GM18511 (cell line): ENCODE measurements around the gene NXPH3.

ENCODE experiments used
- ATAC-seq: cut with Tn5 transposase; IDR thresholded peaks from one replicate; pipeline ENCODE4 v1.9.1; 2021; ENCODE audit warnings: mild to moderate bottlenecking, moderate library complexity; ENCODE audit not compliant: unreplicated experiment

NXPH3 gene

DNA sequence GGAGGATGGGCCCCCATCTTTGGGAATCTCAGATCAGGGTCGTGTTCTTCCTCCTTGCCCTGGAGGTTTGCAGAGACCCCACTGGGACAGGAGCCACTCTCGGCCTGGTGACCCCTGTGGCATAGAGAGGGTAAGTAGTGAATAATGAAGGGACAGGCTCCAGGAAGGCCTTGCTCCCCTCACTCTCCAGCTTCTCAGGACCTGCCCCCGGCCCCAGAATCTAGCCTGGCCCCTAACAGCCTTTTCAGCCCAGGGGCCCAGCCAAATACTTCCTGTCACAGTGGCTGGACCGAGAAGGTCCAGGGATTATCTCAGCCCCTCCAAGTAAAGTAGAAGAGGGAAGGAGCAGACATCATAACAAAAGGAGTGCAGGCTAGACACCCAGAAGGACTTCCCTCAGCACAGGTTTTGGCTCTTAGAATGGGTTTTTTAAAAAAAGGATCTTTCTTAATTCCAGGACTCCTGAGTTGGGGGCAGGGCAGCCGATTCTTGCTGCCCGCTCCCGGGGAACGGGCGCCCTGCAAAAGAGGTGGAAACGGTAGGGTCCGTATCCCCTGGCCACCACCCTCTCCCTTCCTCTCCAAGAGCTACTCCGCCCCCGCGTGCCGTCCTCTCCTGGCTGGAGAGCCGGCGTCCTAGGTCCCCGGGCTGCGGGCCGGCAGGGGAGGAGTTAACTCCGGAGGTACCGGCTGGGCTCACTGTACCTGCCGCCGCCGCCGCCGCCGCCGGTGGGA, 559 bp upstream of the NXPH3 start:
- no peak for ATAC-seq

DNA sequence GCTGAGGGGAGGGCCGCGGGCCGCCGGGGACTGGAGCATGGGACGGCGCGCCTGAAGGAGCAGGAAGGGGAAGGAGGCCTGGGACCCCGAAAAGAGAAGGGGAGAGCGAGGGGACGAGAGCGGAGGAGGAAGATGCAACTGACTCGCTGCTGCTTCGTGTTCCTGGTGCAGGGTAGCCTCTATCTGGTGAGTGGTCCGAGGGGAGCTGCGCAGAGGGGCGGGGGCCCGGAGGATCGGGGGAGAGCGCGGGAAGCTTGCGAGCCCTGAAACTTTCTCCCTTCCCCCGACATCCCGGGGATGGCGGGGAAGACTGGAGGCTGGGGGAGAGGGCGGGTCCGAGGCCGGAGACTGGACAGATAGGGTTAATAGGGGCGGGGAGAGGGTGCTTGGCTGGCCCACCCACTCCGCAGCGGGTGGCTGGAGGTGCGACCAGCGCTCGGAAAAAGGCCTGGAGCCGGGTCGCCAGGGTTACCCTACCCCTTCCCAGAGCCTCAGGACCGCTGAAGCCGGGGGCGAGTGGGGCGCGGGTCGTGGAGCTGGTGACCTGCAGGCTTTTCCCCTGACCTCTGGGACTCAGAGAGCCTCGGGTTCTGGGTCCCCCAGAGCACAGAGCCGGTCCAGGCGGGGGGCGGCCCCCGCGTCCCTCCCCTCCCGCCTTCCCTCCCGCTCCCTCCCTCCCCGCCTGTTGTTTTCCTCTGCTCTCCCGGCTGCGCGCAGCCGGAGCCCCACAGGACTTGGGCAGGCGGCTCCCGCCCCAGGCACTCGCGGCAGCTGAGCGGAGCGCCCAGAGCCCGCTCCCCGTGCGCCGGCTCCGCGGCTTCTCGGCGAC, 631 bp downstream of the NXPH3 start:
- ATAC-seq = no peak

DNA sequence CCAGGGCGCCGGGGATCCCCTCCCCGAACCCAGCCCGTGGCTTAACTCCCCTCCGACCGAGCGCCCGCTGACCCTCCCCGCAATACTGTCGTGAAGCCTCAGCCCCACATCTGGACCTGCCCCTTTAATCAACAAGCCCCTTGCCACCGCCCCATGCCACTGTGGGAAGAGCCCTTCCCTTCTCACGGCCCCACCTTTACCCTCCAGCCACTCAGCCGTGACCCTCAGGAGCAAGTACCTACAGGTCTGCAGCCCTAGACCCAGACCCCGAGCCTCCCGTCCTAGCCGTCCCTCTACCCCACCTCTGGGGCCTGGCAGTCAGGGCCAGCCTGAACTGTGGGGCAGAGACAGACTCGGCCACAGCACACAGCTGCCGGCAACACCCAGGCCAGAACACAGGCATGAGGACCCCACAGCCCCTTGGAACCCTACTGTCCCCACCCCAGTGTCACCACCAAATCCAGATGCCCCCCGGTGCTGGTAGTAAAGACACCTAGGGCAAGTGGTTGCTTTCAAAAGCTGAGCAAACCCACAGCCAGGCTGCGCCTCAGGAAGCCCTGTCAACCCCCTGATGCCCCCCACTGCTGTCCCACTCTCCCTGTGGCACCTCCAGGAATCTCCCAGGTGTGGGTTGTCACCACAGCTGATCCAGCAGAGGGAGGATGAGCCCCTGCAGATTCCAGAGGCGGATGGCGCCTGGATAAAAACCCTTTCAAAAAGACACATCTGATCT, 1.4 kb downstream of the NXPH3 start:
- no peak for ATAC-seq

DNA sequence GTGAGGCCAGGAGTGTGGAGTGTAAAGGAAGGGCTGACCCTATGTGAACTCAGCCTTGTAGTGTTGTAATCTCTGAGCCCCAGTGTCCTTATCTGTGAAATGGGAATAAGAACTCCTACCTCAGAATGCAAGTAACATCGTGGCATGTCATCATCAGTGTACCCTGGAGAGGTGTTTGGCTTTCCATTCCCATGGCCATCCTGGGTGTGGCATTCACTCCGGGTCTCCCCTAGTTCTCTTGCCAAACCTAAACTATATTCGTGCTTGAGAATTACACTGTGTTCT, 1.9 kb downstream of the NXPH3 start:
- no peak for ATAC-seq

DNA sequence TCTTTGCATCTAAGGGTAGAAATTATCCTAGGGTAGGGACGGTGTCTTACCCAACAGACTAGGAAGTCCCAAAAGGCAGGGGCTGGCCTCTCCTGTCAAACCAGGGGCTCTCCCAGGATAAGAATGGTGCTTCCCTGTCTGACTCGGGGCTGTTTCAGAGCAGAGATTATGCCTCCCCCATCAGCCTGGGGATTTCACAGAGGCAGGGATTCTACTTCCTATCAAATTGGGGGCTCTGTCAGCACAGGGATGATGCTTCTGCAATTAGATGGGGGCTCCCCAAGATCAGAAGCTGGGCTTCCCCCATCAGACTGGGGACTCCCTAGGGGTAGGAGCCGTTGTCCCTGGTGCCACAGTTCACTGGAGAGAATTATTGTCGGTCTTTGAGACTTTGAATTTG, 2.3 kb downstream of the NXPH3 start:
- no peak for ATAC-seq

DNA sequence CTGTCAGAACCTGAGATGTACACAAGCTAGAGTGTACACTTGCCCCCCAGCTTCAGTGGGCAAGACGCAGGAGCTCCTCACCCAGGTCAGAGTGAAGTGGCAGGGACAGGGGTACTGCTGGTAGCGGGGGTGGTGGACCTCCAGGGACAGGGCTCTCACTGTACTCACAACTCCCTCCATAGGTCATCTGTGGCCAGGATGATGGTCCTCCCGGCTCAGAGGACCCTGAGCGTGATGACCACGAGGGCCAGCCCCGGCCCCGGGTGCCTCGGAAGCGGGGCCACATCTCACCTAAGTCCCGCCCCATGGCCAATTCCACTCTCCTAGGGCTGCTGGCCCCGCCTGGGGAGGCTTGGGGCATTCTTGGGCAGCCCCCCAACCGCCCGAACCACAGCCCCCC, 2.7 kb downstream of the NXPH3 start:
- ATAC-seq = no peak

DNA sequence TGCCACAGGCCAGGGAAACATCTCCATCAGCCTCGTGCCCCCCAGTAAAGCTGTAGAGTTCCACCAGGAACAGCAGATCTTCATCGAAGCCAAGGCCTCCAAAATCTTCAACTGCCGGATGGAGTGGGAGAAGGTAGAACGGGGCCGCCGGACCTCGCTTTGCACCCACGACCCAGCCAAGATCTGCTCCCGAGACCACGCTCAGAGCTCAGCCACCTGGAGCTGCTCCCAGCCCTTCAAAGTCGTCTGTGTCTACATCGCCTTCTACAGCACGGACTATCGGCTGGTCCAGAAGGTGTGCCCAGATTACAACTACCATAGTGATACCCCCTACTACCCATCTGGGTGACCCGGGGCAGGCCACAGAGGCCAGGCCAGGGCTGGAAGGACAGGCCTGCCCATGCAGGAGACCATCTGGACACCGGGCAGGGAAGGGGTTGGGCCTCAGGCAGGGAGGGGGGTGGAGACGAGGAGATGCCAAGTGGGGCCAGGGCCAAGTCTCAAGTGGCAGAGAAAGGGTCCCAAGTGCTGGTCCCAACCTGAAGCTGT, 3.4 kb downstream of the NXPH3 start:
- no peak for ATAC-seq

DNA sequence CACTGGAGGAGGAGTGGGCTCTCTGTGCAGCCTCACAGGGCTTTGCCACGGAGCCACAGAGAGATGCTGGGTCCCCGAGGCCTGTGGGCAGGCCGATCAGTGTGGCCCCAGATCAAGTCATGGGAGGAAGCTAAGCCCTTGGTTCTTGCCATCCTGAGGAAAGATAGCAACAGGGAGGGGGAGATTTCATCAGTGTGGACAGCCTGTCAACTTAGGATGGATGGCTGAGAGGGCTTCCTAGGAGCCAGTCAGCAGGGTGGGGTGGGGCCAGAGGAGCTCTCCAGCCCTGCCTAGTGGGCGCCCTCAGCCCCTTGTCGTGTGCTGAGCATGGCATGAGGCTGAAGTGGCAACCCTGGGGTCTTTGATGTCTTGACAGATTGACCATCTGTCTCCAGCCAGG, 3.9 kb downstream of the NXPH3 start:
- no peak for ATAC-seq

DNA sequence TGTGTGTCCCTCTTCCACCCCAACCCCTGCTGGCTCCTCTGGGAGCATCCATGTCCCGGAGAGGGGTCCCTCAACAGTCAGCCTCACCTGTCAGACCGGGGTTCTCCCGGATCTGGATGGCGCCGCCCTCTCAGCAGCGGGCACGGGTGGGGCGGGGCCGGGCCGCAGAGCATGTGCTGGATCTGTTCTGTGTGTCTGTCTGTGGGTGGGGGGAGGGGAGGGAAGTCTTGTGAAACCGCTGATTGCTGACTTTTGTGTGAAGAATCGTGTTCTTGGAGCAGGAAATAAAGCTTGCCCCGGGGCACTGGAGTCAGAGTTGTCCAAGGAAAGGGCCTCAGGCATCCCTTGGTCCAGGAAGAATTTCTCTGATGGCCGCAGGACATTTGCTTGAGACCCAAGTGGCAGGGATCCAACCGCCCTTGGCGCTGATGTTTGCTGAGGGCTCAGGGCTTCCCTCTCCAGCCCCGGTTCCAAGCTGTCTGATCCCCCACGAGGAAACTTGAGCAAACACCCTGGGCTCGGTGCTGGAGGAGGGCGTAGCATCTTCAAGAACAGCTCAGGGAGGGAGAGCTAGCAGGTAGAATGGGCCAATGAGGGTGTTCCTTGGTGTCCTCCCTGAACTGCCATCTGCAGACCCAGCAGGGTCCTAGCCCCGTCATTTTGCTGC, 4.5 kb downstream of the NXPH3 start:
- ATAC-seq = no peak

DNA sequence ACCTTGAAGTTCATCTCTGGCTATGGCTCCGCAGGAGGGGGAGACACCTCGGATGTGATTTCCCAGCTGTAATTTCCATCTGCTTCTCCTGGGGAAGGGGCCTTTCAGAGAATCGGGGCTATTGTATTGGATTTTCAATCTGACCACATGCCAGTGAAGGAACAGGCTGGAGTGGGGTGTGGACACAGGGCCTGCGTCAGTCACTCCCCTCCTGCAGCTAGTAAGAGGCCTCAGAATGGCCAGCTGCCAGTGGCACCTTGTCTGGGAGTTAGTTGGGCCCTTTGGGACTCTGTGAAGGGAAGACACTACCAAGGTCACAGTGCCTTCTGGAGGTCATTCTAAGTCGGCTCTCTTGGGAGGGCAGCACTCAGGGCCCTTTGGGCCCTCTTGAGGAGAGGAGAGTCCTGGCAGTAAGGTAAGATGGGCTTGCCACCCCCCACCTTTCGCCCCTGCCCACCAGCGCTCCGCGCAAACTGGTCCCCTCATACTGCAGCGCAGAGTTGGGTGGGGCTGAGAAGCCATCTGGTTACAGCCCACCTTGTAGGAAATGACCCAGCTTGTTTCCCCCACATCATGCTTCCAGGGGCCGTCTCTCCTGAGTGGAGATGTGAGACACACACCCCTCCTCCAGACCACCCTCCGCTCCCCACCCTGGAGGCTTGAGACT, 5.4 kb downstream of the NXPH3 start:
- ATAC-seq = no peak

DNA sequence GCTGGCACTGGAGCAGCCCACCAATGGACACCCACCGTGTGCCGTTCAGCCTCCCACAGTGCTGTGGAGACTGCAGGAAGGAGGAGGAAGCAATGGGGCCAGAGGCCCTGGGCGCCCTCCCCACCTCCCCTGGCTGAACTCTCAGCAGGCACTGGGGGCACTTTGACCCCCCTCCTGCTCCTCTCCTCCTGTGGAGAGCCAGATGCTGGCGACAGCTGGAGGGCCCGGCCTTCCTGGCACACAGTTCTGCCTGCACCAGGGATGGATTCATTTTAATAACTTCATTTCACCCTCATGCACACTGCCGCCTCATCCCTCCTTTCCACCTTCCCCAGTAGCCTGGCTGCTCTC, 6.0 kb downstream of the NXPH3 start:
- ATAC-seq = no peak

DNA sequence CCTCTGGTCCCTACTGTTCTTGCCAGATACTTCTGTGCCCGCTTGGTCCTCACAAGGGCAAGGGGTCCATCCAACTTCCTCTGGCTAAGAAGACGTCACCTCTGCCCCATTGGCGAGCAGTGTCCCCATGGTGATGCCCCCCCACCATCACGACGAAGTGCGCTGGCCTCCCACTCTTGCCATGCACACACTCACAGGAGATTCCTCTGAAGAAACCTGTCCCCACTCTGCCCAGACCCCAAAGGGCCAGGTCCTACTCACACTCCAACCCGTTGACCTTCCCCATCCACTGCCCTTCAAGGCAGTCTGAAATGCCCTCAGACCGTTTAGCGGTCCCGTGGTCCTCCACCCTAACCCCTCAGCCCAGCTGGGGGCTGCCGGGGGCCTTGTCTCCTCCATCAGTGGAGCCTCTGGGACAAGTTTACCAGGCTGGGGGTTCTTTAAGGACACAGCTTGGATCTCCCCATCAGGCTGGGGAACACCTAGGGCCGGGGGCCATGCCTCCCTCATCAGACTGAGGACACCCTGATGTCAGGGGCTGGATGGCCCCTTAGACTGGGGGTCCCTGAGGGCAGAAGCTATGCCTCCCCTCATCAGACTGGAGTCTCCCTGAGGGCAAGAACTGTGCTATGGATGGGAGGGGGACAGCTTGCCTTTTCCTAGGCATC, 6.5 kb downstream of the NXPH3 start:
- no peak for ATAC-seq

DNA sequence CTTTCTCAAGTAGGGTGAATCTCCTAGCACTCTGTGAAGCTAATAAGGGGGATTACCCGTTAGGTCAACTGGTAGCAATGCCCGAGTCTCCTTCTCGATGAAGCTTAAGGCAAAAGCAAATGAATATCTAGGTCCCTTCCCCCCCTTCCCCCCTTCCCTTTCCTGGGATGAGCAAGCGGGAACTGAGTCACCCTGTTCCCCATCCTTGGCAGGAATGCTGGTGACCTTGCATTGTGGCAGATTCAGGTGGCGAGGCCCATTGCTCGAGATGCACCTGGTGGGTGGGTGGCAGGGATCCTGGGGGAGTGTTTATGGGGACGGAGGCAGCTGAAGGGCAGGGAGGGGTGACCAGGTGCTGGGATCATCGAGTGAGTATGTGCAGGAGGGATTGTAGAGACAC, 7.1 kb downstream of the NXPH3 start:
- no peak for ATAC-seq

DNA sequence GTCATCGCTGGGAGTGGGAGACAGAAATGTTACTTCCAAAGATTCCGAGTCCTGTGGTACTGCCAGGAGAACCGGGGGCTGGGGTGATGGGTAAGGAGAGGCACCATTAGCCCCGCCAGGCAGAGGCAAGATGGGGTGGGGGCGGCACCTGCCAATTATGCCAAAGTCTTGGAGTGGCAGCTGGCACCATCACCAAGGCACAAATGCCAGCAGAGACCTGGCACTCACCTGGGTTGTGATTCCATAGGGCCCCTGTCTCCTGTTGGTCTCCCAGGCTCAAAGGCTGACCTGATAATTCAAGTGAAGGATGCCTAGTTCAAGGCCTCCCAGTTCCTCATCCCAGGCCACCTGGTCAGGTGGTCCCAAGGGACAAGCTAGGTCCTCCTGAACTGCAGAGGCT, 7.6 kb downstream of the NXPH3 start:
- ATAC-seq = no peak

DNA sequence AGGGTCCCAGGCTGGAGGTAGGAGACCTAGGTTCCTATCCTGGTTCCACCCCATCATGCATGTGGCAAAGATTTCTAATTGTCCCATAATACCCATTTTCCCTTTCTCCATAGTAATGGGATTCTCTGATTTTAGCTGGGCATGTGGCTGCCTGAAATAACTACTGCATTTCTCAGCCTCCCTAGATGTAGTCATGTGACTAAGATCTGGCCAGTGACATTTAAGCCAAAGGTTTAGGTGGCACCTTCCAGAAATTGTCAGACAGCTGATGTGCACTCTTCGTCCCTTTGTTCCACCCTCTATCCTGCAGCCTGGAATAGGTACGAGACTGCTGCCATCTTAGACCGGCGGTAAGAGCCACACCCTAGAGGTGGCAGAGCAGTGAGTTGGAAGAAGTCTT, 8.2 kb downstream of the NXPH3 start:
- no peak for ATAC-seq

DNA sequence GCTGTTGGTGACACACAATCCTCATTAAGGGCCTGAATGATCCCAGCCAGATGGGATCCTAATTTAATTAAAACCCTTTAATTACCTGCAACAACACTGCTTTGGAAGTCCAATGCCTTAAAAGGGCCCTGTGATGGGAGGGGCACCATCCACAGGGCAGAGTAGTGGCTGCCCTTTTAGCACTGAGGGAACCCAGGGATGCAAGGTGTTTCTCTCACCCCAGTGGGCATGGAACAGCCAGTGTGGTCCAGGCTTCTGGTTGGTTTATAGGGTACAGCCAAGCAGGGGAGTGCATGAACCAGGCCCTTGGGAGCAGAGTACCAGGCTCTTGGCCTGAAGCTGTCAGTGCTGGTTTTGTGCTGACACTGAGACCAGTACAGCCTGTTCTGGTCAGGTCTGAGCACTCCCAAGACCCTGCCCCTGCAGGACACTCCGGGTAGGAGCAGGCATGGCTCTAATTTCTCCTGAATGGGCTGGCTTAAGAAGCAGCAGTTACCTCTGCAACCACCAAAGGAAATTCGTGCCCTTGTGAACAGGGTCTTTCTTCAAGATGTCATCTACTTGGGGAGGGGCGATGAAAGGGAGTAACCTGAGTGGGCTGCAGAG, 9.9 kb downstream of the NXPH3 start:
- ATAC-seq = no peak

DNA sequence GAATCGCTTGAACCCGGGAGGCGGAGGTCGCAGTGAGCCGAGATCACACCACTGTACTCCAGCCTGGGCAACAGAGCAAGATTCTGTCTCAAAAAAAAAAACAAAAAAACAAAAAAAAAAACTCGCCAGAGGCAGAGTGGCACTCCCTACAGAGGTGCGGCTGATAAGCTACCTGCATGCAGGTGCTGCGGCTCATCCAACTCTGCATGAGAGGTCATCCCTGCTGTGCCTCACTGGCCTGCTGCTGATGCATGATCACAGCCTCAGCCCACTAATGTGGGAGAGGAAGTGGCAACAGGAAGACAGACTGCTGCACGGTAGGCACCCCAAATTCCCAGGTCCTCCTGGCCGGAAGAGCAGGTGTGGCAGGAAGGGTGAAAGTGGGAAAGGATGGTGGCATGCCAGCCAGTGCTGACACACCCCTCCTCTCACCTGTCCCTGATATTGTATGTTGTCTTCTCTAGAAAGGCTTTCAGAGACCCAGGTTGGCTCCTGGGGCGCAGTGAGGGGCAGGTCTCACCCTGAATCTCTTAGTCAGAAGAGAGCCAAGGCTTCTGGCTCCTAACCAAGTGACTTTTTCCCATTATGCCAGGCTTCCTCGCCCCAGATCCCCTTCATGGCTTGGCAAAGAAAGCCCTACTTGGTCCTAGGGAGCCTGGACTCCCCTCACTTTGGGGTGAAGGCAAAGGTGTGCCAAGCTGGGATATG, 11.8 kb downstream of the NXPH3 start:
- ATAC-seq = no peak

DNA sequence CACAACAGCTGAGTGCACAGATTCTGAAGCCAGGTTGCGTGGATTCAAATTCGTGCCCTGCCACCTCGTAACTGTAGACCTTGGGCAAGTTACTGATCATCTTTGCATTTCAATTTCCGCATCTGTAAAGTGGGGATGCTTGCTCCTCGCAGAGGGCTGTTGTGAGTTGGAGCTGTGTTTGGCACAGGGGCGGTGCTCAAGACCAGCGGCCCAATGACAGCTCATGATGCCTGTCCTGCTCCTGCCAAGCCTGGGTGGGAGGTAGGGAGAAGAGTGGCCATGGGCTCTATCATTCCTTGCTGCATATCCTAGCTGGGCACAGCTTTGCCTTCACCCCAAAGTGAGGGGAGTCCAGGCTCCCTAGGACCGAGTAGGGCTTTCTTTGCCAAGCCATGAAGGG, 12.6 kb downstream of the NXPH3 start:
- no peak for ATAC-seq
